HG03039 (cell line): ENCODE data around the gene CATSPER3.
"Not testable (repeated sequence)": the region's sequence is repeated elsewhere in the genome, so short reads cannot be mapped to it uniquely, and the experiment has no call there.

Source experiments
- ATAC-seq: cut with Tn5 transposase; IDR thresholded peaks from one replicate; pipeline ENCODE4 v1.9.1; 2021; ENCODE audit warnings: mild to moderate bottlenecking, moderate library complexity; ENCODE audit not compliant: unreplicated experiment

The CATSPER3 gene

GRCh38 chr5:134969166-134969565 is 1.5 kb downstream of the CATSPER3 start:
- ATAC-seq = no peak

GRCh38 chr5:134975078-134975715 is 7.5 kb downstream of the CATSPER3 start:
- ATAC-seq = no peak

- no peak for ATAC-seq
These were observed 8.1 kb downstream of the CATSPER3 start for GRCh38 chr5:134975843-134976242.

- ATAC-seq = no peak
These were observed 9.1 kb downstream of the CATSPER3 start for GRCh38 chr5:134976841-134977240.

GRCh38 chr5:134979416-134979815 is 11.7 kb downstream of the CATSPER3 start:
- ATAC-seq = no peak

- no peak for ATAC-seq
These were observed 14.5 kb downstream of the CATSPER3 start for GRCh38 chr5:134982230-134982629.

GRCh38 chr5:134989266-134989830 is 21.6 kb downstream of the CATSPER3 start:
- ATAC-seq = no peak

- ATAC-seq = not testable (repeated sequence)
These were observed 22.5 kb downstream of the CATSPER3 start for GRCh38 chr5:134990183-134990582.

GRCh38 chr5:134992148-134992547 is 24.4 kb downstream of the CATSPER3 start:
- no peak for ATAC-seq

- no peak for ATAC-seq
These were observed 25.5 kb downstream of the CATSPER3 start for GRCh38 chr5:134993161-134993560.

GRCh38 chr5:134994560-134995156 is 27.0 kb downstream of the CATSPER3 start:
- ATAC-seq = no peak

- no peak for ATAC-seq
These were observed 28.2 kb downstream of the CATSPER3 start for GRCh38 chr5:134995850-134996402.

GRCh38 chr5:134997015-134997414 is 29.3 kb downstream of the CATSPER3 start:
- ATAC-seq = no peak

- ATAC-seq = not testable (repeated sequence)
These were observed 30.4 kb downstream of the CATSPER3 start for GRCh38 chr5:134998068-134998467.

- ATAC-seq = no peak
These were observed 36.7 kb downstream of the CATSPER3 start for GRCh38 chr5:135004376-135004775.

- no peak for ATAC-seq
These were observed 37.4 kb downstream of the CATSPER3 start for GRCh38 chr5:135005076-135005475.

GRCh38 chr5:135007305-135007704 is 39.6 kb downstream of the CATSPER3 start:
- no peak for ATAC-seq

- ATAC-seq = no peak
These were observed 40.1 kb downstream of the CATSPER3 start for GRCh38 chr5:135007749-135008363.

GRCh38 chr5:135008556-135008955 is 40.8 kb downstream of the CATSPER3 start:
- ATAC-seq = no peak

GRCh38 chr5:135008981-135009735 is 41.5 kb downstream of the CATSPER3 start:
- ATAC-seq = no peak
